CD14-positive monocyte (primary cell): ENCODE results near the gene PKDREJ. TPM values are rescaled to one million over a fixed set of nuclear protein-coding genes. Genes with fewer than 3 reads are reported as not detected.

Source experiments
- DNase-seq, 3 donors: peaks; one replicate each; pipeline ENCODE4 v3.0.0-alpha.2; 2011 to 2022
- H2AFZ ChIP-seq: 2 replicates; pipeline ENCODE4 v1.6.0; 2012; ENCODE audit warnings: mild to moderate bottlenecking, low read depth, low read length, inconsistent platforms; ENCODE audit not compliant: insufficient read depth, poor library complexity, severe bottlenecking
- H3K27ac ChIP-seq, 2 donors: 1 replicate in 1 of 2; 2 replicates in 1 of 2; pipeline ENCODE4 v1.5.1; 2012 to 2013; ENCODE audit warnings: low read length in 2 of 2, control low read depth in 1 of 2, inconsistent platforms in 1 of 2, low read depth in 1 of 2, mild to moderate bottlenecking in 1 of 2
- H3K27me3 ChIP-seq, 2 donors: one replicate each; pipeline versions ENCODE4 v1.6.0 to v1.6.1; 2011 to 2013; ENCODE audit warnings: low read length in 2 of 2; ENCODE audit not compliant: control insufficient read depth in 2 of 2, insufficient read depth in 2 of 2
- H3K36me3 ChIP-seq, 2 donors: replicated peaks in 1 of 2; 1 replicate in 1 of 2; 2 replicates in 1 of 2; pipeline versions ENCODE4 v1.5.1 to v1.6.1; 2012 to 2013; ENCODE audit warnings: low read length in 2 of 2, control low read depth in 1 of 2, inconsistent platforms in 1 of 2, mild to moderate bottlenecking in 1 of 2; ENCODE audit not compliant: insufficient read depth in 2 of 2, control insufficient read depth in 1 of 2
- H3K4me1 ChIP-seq, 2 donors: 1 replicate in 1 of 2; 2 replicates in 1 of 2; pipeline versions ENCODE4 v1.5.1 to v1.6.1; 2012 to 2013; ENCODE audit warnings: low read length in 2 of 2, control low read depth in 1 of 2, inconsistent platforms in 1 of 2, mild to moderate bottlenecking in 1 of 2, moderate library complexity in 1 of 2; ENCODE audit not compliant: insufficient read depth in 2 of 2, control insufficient read depth in 1 of 2
- H3K4me2 ChIP-seq: replicated peaks from 2 replicates; pipeline ENCODE3; 2012; ENCODE audit warnings: low read length, moderate library complexity, mild to moderate bottlenecking; ENCODE audit not compliant: poor library complexity, severe bottlenecking; ENCODE audit errors: extremely low read depth
- H3K4me3 ChIP-seq, 3 experiments: fragments of 200-600 bp in 1 of 3; sonication (generic) in 1 of 3; replicated peaks in 1 of 3; 1 replicate in 2 of 3; 2 replicates in 1 of 3; pipeline ENCODE4 v1.5.1; 2011 to 2013; ENCODE audit warnings: low read length in 3 of 3, mild to moderate bottlenecking in 3 of 3, control low read depth in 2 of 3, low read depth in 2 of 3, inconsistent platforms in 1 of 3, moderate library complexity in 1 of 3
- H3K79me2 ChIP-seq: 2 replicates; pipeline ENCODE4 v1.6.0; 2012; ENCODE audit warnings: mild to moderate bottlenecking, control low read depth, inconsistent platforms, low read length, moderate library complexity; ENCODE audit not compliant: insufficient read depth
- H3K9ac ChIP-seq: 2 replicates; pipeline ENCODE4 v1.6.0; 2017; ENCODE audit warnings: low read length, mild to moderate bottlenecking; ENCODE audit not compliant: insufficient read depth, poor library complexity, severe bottlenecking
- H3K9me3 ChIP-seq, 2 donors: replicated peaks in 1 of 2; 1 replicate in 1 of 2; 2 replicates in 1 of 2; pipeline versions ENCODE4 v1.5.1 to v1.6.1; 2012 to 2013; ENCODE audit warnings: low read length in 2 of 2, control low read depth in 1 of 2; ENCODE audit not compliant: control insufficient read depth in 1 of 2, insufficient read depth in 1 of 2
- H4K20me1 ChIP-seq: 2 replicates; pipeline ENCODE4 v1.6.0; 2012; ENCODE audit warnings: mild to moderate bottlenecking, low read length, control low read depth, moderate library complexity; ENCODE audit not compliant: insufficient read depth
- H3K27ac Mint-ChIP-seq, 7 donors: one replicate each; pipeline ENCODE4 v1.8.0; 2020; ENCODE audit warnings: mild to moderate bottlenecking in 7 of 7, mixed read lengths in 7 of 7, moderate library complexity in 6 of 7, inconsistent platforms in 2 of 7
- H3K27me3 Mint-ChIP-seq, 3 donors: one replicate each; pipeline ENCODE4 v1.8.0; 2021 to 2022; ENCODE audit warnings: low read depth in 3 of 3, mild to moderate bottlenecking in 3 of 3, mixed read lengths in 3 of 3, moderate library complexity in 3 of 3, inconsistent platforms in 1 of 3
- H3K36me3 Mint-ChIP-seq, 2 donors: one replicate each; pipeline ENCODE4 v1.8.0; 2020; ENCODE audit warnings: mixed read lengths in 2 of 2, inconsistent platforms in 1 of 2, mild to moderate bottlenecking in 1 of 2
- H3K4me1 Mint-ChIP-seq: one replicate; pipeline ENCODE4 v1.8.0; 2020; ENCODE audit warnings: mild to moderate bottlenecking, mixed read lengths
- H3K4me3 Mint-ChIP-seq, 2 donors: one replicate each; pipeline ENCODE4 v1.8.0; 2020; ENCODE audit warnings: mild to moderate bottlenecking in 2 of 2, mixed read lengths in 2 of 2, moderate library complexity in 1 of 2
- H3K9me3 Mint-ChIP-seq, 7 donors: one replicate each; pipeline ENCODE4 v1.8.0; 2020 to 2022; ENCODE audit warnings: mixed read lengths in 7 of 7, mild to moderate bottlenecking in 6 of 7, moderate library complexity in 6 of 7, inconsistent platforms in 2 of 7
- WGBS: methylation state at CpG from one replicate; pipeline ENCODE4 v1.1.5; 2013; ENCODE audit warnings: missing lambda C conversion rate; ENCODE audit not compliant: insufficient coverage; 5-methylcytosine and 5-hydroxymethylcytosine counted together
- intact Hi-C, 2 donors: fragments of 100-400 bp; cut with micrococcal nuclease; formaldehyde crosslinking; loops; one replicate each; pipeline versions ENCODE4 v1.15.0 to v1.15.1; 2023
- polyA plus RNA-seq, 3 donors: library from polyadenylated mRNA; depleted of rRNA in 1 of 3; unstranded in 2 of 3; stranded (reverse) in 1 of 3; fragments of 300-500 nt in 2 of 3; fragments of >200 nt in 1 of 3; fragmentation: Illumina TruSeq in 2 of 3; gene quantifications; 1 replicate in 2 of 3; 2 replicates in 1 of 3; pipeline ENCODE4 v1.2.3, GENCODE V29; 2012 to 2021
- TF ChIP-seq, protein P1 (sequence below): fragments of 200-600 bp; IDR thresholded peaks from one replicate; pipeline ENCODE4 v1.8.0; 2022; ENCODE audit warnings: antibody characterized with exemption, mild to moderate bottlenecking

The PKDREJ gene
- polyA plus RNA-seq, 3 donors: not detected

GRCh38 chr22:46290121-46290842 is 27.1 kb upstream of the PKDREJ start:
- Histone ChIP-seq H3K9ac (no peak overlapping the region), H2AFZ (no peak overlapping the region), H3K79me2 (no peaks in the 10 kb centered on the region), H3K27me3 (no peaks in the 10 kb centered on the region), H3K9me3 (peaks cover 0 to 9% of the 10 kb centered on the region in 2 donors), H3K36me3 (peaks cover 17 to 41% of the 10 kb centered on the region in 2 donors), H3K4me3 (no peak overlapping the region), H3K4me1 (peaks cover 34 to 39% of the 10 kb centered on the region in 2 donors), H4K20me1 (no peaks in the 10 kb centered on the region), H3K4me2 (no peak overlapping the region), H3K27ac (no peak overlapping the region)
- WGBS: 98% methylated on average over 15 of the region's 17 CpGs
- Mint-ChIP-seq H3K9me3 (peaks cover 5 to 11% (median 8%) of the 10 kb centered on the region in 7 donors), H3K27ac (peak overlapping the region in 2 of 7 donors; percentile 80 to 81), H3K27me3 (peaks cover 0 to 1% (median 1%) of the 10 kb centered on the region in 3 donors), H3K36me3 (peaks cover 49 to 57% of the 10 kb centered on the region in 2 donors), H3K4me1 (peaks cover 42% of the 10 kb centered on the region), H3K4me3 (no peak overlapping the region)
- intact Hi-C loops: loop anchor here (5.0 to 10.0 kb wide), 3 partner anchors 168 to 295 kb away; no protein-coding TSS in a partner anchor
- DNase-seq: no peak
- TF ChIP-seq, protein P1, sequence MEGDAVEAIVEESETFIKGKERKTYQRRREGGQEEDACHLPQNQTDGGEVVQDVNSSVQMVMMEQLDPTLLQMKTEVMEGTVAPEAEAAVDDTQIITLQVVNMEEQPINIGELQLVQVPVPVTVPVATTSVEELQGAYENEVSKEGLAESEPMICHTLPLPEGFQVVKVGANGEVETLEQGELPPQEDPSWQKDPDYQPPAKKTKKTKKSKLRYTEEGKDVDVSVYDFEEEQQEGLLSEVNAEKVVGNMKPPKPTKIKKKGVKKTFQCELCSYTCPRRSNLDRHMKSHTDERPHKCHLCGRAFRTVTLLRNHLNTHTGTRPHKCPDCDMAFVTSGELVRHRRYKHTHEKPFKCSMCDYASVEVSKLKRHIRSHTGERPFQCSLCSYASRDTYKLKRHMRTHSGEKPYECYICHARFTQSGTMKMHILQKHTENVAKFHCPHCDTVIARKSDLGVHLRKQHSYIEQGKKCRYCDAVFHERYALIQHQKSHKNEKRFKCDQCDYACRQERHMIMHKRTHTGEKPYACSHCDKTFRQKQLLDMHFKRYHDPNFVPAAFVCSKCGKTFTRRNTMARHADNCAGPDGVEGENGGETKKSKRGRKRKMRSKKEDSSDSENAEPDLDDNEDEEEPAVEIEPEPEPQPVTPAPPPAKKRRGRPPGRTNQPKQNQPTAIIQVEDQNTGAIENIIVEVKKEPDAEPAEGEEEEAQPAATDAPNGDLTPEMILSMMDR: no peak

DNA sequence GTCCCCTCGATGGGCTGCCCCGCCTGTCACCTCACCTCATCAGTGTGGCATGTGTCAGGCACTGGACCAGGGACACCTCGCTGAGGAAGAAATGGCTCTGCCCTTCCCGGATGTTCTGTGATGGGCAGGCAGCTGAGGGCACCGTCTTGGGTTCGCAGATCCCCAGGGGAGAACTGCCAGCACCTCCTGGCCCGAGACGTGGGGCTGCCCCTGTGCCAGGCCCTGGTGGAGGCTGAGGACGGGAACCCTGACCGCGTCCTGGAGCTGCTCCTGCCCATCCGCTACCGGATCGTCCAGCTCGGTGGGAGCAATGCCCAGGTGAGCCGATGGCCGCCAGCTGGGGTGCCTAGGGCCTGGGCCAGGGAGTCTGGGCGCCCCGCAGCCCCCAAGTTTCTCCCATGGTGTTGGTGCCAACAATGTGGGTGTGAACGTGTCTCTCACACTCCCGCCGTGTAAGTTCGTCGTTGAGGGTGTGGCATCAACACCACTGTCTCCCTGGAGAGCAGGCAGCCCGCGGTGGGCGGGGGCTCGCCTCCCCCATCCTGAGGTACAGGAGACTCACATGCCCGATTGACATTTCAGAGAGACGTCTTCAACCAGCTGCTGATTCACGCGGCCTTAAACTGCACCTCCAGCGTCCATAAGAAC is 26.2 kb upstream of the PKDREJ start:
- Histone ChIP-seq H3K4me1 (peaks cover 32 to 39% of the 10 kb centered on the region in 2 donors), H3K79me2 (no peaks in the 10 kb centered on the region), H3K4me3 (no peak overlapping the region), H3K9me3 (peaks cover 0 to 9% of the 10 kb centered on the region in 2 donors), H3K36me3 (peaks cover 24 to 50% of the 10 kb centered on the region in 2 donors), H3K9ac (no peak overlapping the region), H3K27me3 (no peaks in the 10 kb centered on the region), H3K27ac (no peak overlapping the region), H4K20me1 (no peaks in the 10 kb centered on the region), H2AFZ (no peak overlapping the region), H3K4me2 (no peak overlapping the region)
- Mint-ChIP-seq H3K9me3 (peaks cover 5 to 11% (median 8%) of the 10 kb centered on the region in 7 donors), H3K4me1 (peaks cover 36% of the 10 kb centered on the region), H3K36me3 (peaks cover 56 to 66% of the 10 kb centered on the region in 2 donors), H3K27me3 (peaks cover 0 to 1% (median 1%) of the 10 kb centered on the region in 3 donors), H3K4me3 (no peak overlapping the region), H3K27ac (peak overlapping the region in 1 of 7 donors; percentile 15)
- TF ChIP-seq, protein P1: no peak
- intact Hi-C loops: no loop called here
- WGBS: 94% methylated on average over 31 of the region's 33 CpGs
- no peak for DNase-seq
